B cell (primary cell): ENCODE measurements around the gene DIPK2A. TPM values are rescaled to one million over a fixed set of nuclear protein-coding genes. Genes with fewer than 3 reads are reported as not detected.

ENCODE experiments used
- ATAC-seq: fragments of 200-7000 bp; cut with Tn5 transposase; one replicate; pipeline ENCODE4 v1.10.0; 2021; ENCODE audit warnings: low read depth, mild to moderate bottlenecking, moderate number of reproducible peaks, moderate library complexity
- CTCF ChIA-PET: fragments of 350-600 bp; sonication (Branson Sonifier 250); formaldehyde crosslinking; loops from one replicate; lab custom pipeline; 2021; ENCODE audit warnings: antibody characterized with exemption, inconsistent platforms; lab: Charles Lee
- POLR2A ChIA-PET: fragments of 350-600 bp; sonication (Branson Sonifier 250); formaldehyde crosslinking; loops from one replicate; lab custom pipeline; 2021; ENCODE audit warnings: antibody characterized with exemption; lab: Charles Lee
- DNase-seq: peaks from one replicate; pipeline ENCODE4 v3.0.0; 2013
- H2AFZ ChIP-seq: 2 replicates; pipeline ENCODE4 v1.6.1; 2012; ENCODE audit warnings: mild to moderate bottlenecking, low read depth, low read length; ENCODE audit not compliant: insufficient read depth, poor library complexity, severe bottlenecking
- H3K27ac ChIP-seq, 2 donors: 1 replicate in 1 of 2; 2 replicates in 1 of 2; pipeline ENCODE4 v1.5.1; 2012 to 2013; ENCODE audit warnings: low read length in 2 of 2, mild to moderate bottlenecking in 2 of 2, moderate library complexity in 1 of 2
- H3K27me3 ChIP-seq, 4 experiments: fragments of 200-600 bp in 1 of 4; sonication (generic) in 1 of 4; replicated peaks in 1 of 4; 1 replicate in 2 of 4; 2 replicates in 2 of 4; pipeline versions ENCODE4 v1.6.1 to v1.7.0; 2013 to 2016; ENCODE audit warnings: low read length in 3 of 4, mild to moderate bottlenecking in 2 of 4, mixed read lengths in 1 of 4, moderate library complexity in 1 of 4; ENCODE audit not compliant: insufficient read depth in 4 of 4, control insufficient read depth in 3 of 4; ENCODE audit errors: control extremely low read depth in 1 of 4
- H3K36me3 ChIP-seq, 2 experiments: replicated peaks in 1 of 2; 1 replicate in 1 of 2; 2 replicates in 1 of 2; pipeline versions ENCODE4 v1.6.1 to v1.7.1; 2013; ENCODE audit warnings: low read length in 1 of 2; ENCODE audit not compliant: insufficient read depth in 2 of 2, control insufficient read depth in 1 of 2; ENCODE audit errors: control extremely low read depth in 1 of 2, extremely low read depth in 1 of 2
- H3K4me1 ChIP-seq, 2 donors: fragments of 200-600 bp in 1 of 2; sonication (generic) in 1 of 2; 1 replicate in 1 of 2; 2 replicates in 1 of 2; pipeline versions ENCODE4 v1.5.1 to v1.6.1; 2013 to 2017; ENCODE audit warnings: low read length in 2 of 2; ENCODE audit not compliant: control insufficient read depth in 2 of 2, insufficient read depth in 2 of 2
- H3K4me2 ChIP-seq: replicated peaks from 2 replicates; pipeline ENCODE3; 2012; ENCODE audit warnings: mild to moderate bottlenecking, low read depth, low read length; ENCODE audit not compliant: poor library complexity, severe bottlenecking
- H3K4me3 ChIP-seq, 5 experiments: fragments of 200-600 bp in 1 of 5; sonication (generic) in 1 of 5; 1 replicate in 3 of 5; 2 replicates in 2 of 5; pipeline versions ENCODE4 v1.5.1 to v1.7.0; 2011 to 2016; ENCODE audit warnings: low read length in 4 of 5, mild to moderate bottlenecking in 4 of 5, low read depth in 2 of 5, control low read depth in 1 of 5, moderate library complexity in 1 of 5; ENCODE audit not compliant: insufficient read depth in 1 of 5; ENCODE audit errors: control extremely low read depth in 1 of 5, extremely low read depth in 1 of 5
- H3K79me2 ChIP-seq: fragments of 200-600 bp; sonication (generic); one replicate; pipeline ENCODE4 v1.6.0; 2016; ENCODE audit warnings: low read length; ENCODE audit not compliant: control insufficient read depth, insufficient read depth
- H3K9ac ChIP-seq: fragments of 200-600 bp; sonication (generic); 2 replicates; pipeline ENCODE4 v1.6.1; 2017; ENCODE audit warnings: mild to moderate bottlenecking, low read length, moderate library complexity
- H3K9me3 ChIP-seq, 3 donors: one replicate each; pipeline versions ENCODE4 v1.6.1 to v1.7.1; 2013; ENCODE audit warnings: low read length in 2 of 3; ENCODE audit not compliant: control insufficient read depth in 2 of 3, insufficient read depth in 1 of 3; ENCODE audit errors: control extremely low read depth in 1 of 3
- H4K20me1 ChIP-seq: 2 replicates; pipeline ENCODE4 v1.6.0; 2012; ENCODE audit warnings: mild to moderate bottlenecking, low read length; ENCODE audit not compliant: insufficient read depth, control insufficient read depth, poor library complexity, severe bottlenecking
- H3K27ac Mint-ChIP-seq: one replicate; pipeline ENCODE4 v1.8.0; 2021; ENCODE audit warnings: mixed read lengths
- H3K27me3 Mint-ChIP-seq: one replicate; pipeline ENCODE4 v1.8.0; 2021; ENCODE audit warnings: mixed read lengths
- H3K4me1 Mint-ChIP-seq: one replicate; pipeline ENCODE4 v1.8.0; 2021; ENCODE audit warnings: mixed read lengths
- H3K4me3 Mint-ChIP-seq: one replicate; pipeline ENCODE4 v1.8.0; 2021; ENCODE audit warnings: mixed read lengths
- H3K9me3 Mint-ChIP-seq: one replicate; pipeline ENCODE4 v1.8.0; 2022; ENCODE audit warnings: mixed read lengths; ENCODE audit not compliant: insufficient read depth
- EZH2 ChIP-seq: IDR thresholded peaks from 2 replicates; pipeline ENCODE4 v1.6.1; 2012; ENCODE audit warnings: borderline replicate concordance, low read depth, mild to moderate bottlenecking, moderate library complexity, low read length; ENCODE audit not compliant: insufficient read depth, poor library complexity, severe bottlenecking
- WGBS: methylation state at CpG from one replicate; pipeline ENCODE4 v1.1.5; 2013; ENCODE audit warnings: missing lambda C conversion rate; ENCODE audit not compliant: insufficient coverage; 5-methylcytosine and 5-hydroxymethylcytosine counted together
- intact Hi-C: fragments of 100-400 bp; cut with micrococcal nuclease; formaldehyde crosslinking; loops from one replicate; pipeline ENCODE4 v1.10.0; 2022
- polyA plus RNA-seq: library from polyadenylated mRNA; depleted of rRNA; stranded (reverse); fragments of >200 nt; gene quantifications from 2 replicates; pipeline ENCODE4 v1.2.3, GENCODE V29; 2012
- total RNA-seq, 2 donors: library from RNA; stranded (reverse); fragments of 120-200 nt in 1 of 2; gene quantifications; 1 replicate in 1 of 2; 2 replicates in 1 of 2; pipeline versions ENCODE4 v1.2.3 to v1.2.4, GENCODE V29; 2013 to 2022
- TF ChIP-seq, protein P1 (sequence below): fragments of 200-600 bp; IDR thresholded peaks from one replicate; pipeline ENCODE4 v1.8.0; 2022; ENCODE audit warnings: antibody characterized with exemption, mild to moderate bottlenecking

DIPK2A gene
- total and polyA plus RNA-seq, 2 donors (not counting 1 experiment from before 2014, with no cell fraction given), result 16.3 to 55.3 TPM

DNA sequence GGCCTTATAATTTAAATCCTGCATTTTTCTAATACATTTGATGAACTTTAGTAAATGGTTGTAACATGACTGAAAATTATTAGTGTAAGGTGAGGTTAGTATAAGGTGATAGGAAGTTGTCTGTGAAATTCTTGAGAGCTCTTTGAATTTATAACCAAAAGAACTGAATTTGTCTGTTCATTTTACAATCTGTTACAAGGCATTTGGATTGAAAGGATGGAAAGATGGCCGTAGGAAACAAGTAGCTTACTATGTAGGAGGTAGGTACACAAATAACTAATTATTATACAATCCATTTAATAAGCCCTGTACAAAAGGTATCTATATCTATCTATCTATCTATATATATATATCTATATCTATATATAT, 6.6 kb downstream of the DIPK2A start:
- peak overlapping the region; percentile 50 for H3K4me2 ChIP-seq
- peaks cover 49% of the 10 kb centered on the region for H4K20me1 ChIP-seq
- H3K9me3 Mint-ChIP-seq, result no peaks in the 10 kb centered on the region
- H3K79me2 ChIP-seq, result peaks cover 100% of the 10 kb centered on the region
- ATAC-seq (no peak), DNase-seq (no peak)
- peak overlapping the region; percentile 69 for H3K4me3 Mint-ChIP-seq
- H3K27me3 ChIP-seq, result no peaks in the 10 kb centered on the region
- peaks cover 0 to 2% (median 0%) of the 10 kb centered on the region in 3 donors for H3K9me3 ChIP-seq
- WGBS, result no CpG with 5 or more reads among the region's 1 CpG
- TF ChIP-seq, protein P1, sequence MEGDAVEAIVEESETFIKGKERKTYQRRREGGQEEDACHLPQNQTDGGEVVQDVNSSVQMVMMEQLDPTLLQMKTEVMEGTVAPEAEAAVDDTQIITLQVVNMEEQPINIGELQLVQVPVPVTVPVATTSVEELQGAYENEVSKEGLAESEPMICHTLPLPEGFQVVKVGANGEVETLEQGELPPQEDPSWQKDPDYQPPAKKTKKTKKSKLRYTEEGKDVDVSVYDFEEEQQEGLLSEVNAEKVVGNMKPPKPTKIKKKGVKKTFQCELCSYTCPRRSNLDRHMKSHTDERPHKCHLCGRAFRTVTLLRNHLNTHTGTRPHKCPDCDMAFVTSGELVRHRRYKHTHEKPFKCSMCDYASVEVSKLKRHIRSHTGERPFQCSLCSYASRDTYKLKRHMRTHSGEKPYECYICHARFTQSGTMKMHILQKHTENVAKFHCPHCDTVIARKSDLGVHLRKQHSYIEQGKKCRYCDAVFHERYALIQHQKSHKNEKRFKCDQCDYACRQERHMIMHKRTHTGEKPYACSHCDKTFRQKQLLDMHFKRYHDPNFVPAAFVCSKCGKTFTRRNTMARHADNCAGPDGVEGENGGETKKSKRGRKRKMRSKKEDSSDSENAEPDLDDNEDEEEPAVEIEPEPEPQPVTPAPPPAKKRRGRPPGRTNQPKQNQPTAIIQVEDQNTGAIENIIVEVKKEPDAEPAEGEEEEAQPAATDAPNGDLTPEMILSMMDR, result no peak
- no peak for TF ChIP-seq EZH2
- H3K4me1 ChIP-seq, result peaks cover 18 to 53% of the 10 kb centered on the region in 2 donors
- no peak overlapping the region for H3K4me3 ChIP-seq
- POLR2A ChIA-PET, result no interaction called here
- H3K27ac ChIP-seq, result peak overlapping the region in 1 of 2 donors; percentile 3
- peak overlapping the region; percentile 39 for H3K27ac Mint-ChIP-seq
- H3K27me3 Mint-ChIP-seq, result no peaks in the 10 kb centered on the region
- H3K36me3 ChIP-seq, result peaks cover 1 to 7% of the 10 kb centered on the region in 2 experiments
- no peak overlapping the region for H3K9ac ChIP-seq
- H2AFZ ChIP-seq, result no peak overlapping the region
- H3K4me1 Mint-ChIP-seq, result peaks cover 66% of the 10 kb centered on the region
- intact Hi-C loops, result loop anchor here (5.0 to 10.0 kb wide), 2 partner anchors 317 to 789 kb away; no protein-coding TSS in a partner anchor
- CTCF ChIA-PET, result interaction anchor here (1.5 to 2.0 kb wide), 2 partner anchors 10 to 55 kb away, joined by 4 to 8 read pairs; no protein-coding TSS in a partner anchor

DNA sequence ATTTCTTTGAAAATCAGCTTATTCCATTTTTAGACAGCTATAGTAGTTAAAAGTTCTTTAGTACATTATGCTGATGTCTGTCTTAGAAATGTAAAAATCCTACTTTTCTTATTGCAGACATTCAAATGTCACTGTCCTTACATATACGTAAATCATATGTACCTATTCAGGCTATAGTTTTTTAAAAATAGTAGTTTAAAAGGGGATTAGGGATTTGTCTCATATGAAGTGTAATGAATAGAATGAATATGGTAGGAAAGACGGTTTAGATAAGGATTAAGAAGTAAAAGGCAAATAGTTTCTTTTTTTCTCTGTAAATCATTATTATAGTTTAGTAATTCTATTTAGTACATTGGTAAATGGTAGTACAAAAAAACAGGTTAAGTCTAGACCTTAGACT, 7.4 kb downstream of the DIPK2A start:
- H3K9me3 ChIP-seq, result peaks cover 0 to 2% (median 0%) of the 10 kb centered on the region in 3 donors
- H3K9ac ChIP-seq, result no peak overlapping the region
- DNase-seq, result no peak
- POLR2A ChIA-PET, result no interaction called here
- Mint-ChIP-seq H3K4me3 (no peak overlapping the region), H3K27ac (no peak overlapping the region), H3K9me3 (no peaks in the 10 kb centered on the region), H3K27me3 (no peaks in the 10 kb centered on the region), H3K4me1 (peaks cover 64% of the 10 kb centered on the region)
- no CpG with 5 or more reads among the region's 2 CpGs for WGBS
- peaks cover 1 to 7% of the 10 kb centered on the region in 2 experiments for H3K36me3 ChIP-seq
- no peak for ATAC-seq
- H3K27ac ChIP-seq, result no peak overlapping the region
- no peak overlapping the region for H3K4me3 ChIP-seq
- peaks cover 18 to 51% of the 10 kb centered on the region in 2 donors for H3K4me1 ChIP-seq
- peaks cover 100% of the 10 kb centered on the region for H3K79me2 ChIP-seq
- H3K27me3 ChIP-seq, result no peaks in the 10 kb centered on the region
- intact Hi-C loops, result loop anchor here (5.0 to 10.0 kb wide), 2 partner anchors 316 to 788 kb away; no protein-coding TSS in a partner anchor
- H2AFZ ChIP-seq, result no peak overlapping the region
- peaks cover 56% of the 10 kb centered on the region for H4K20me1 ChIP-seq
- TF ChIP-seq, protein P1, result no peak
- TF ChIP-seq EZH2, result no peak
- CTCF ChIA-PET, result no interaction called here
- no peak overlapping the region for H3K4me2 ChIP-seq
